DMS53 (cell line): ENCODE measurements around the gene CCM2.
A peak's percentile ranks its signal among the peaks of the same experiment; 100 is the strongest.
"Not testable (repeated sequence)": the region's sequence is repeated elsewhere in the genome, so short reads cannot be mapped to it uniquely, and the experiment has no call there.

Experiments used
- DNase-seq: peaks from one replicate; lab custom pipeline; 2025; lab: John Stamatoyannopoulos, UW

Gene CCM2

GRCh38 chr7:45102785-45103712, 103.0 kb downstream of the CCM2 start:
- DNase-seq: no peak

GRCh38 chr7:45103958-45104843, 104.2 kb downstream of the CCM2 start:
- DNase-seq: no peak

GRCh38 chr7:45104844-45105587, 105.0 kb downstream of the CCM2 start:
- DNase-seq: no peak

- DNase-seq: no peak
Observed at GRCh38 chr7:45105588-45106188, 105.7 kb downstream of the CCM2 start.

- DNase-seq: no peak
Observed at GRCh38 chr7:45106820-45107219, 106.8 kb downstream of the CCM2 start.

GRCh38 chr7:45107356-45107755, 107.4 kb downstream of the CCM2 start:
- no peak for DNase-seq

- DNase-seq: no peak
Observed at GRCh38 chr7:45108863-45109262, 108.9 kb downstream of the CCM2 start.

- DNase-seq: peak; percentile 99
Observed at GRCh38 chr7:45111298-45112223, 111.6 kb downstream of the CCM2 start, which contains the start of gene TBRG4. Gene TBRG4, minus strand, starts transcription at chr7:45111697. Its CDS starts 2,460 bp downstream, at chr7:45109237.

GRCh38 chr7:45112648-45113047, 112.6 kb downstream of the CCM2 start:
- no peak for DNase-seq

GRCh38 chr7:45114257-45114656, 114.3 kb downstream of the CCM2 start:
- DNase-seq: not testable (repeated sequence)

- no peak for DNase-seq
Observed at GRCh38 chr7:45114926-45115325, 114.9 kb downstream of the CCM2 start.

- no peak for DNase-seq
Observed at GRCh38 chr7:45116048-45116447, 116.0 kb downstream of the CCM2 start.

- DNase-seq: no peak
Observed at GRCh38 chr7:45117582-45117981, 117.6 kb downstream of the CCM2 start.

- DNase-seq: no peak
Observed at GRCh38 chr7:45118292-45118691, 118.3 kb downstream of the CCM2 start.

- DNase-seq: peak; percentile 19
Observed at GRCh38 chr7:45118889-45119331, 118.9 kb downstream of the CCM2 start.

GRCh38 chr7:45119550-45119949, 119.5 kb downstream of the CCM2 start:
- no peak for DNase-seq

GRCh38 chr7:45122975-45123860, 123.2 kb downstream of the CCM2 start:
- no peak for DNase-seq

GRCh38 chr7:45123913-45124710, 124.1 kb downstream of the CCM2 start:
- DNase-seq: no peak
